HG03565 (cell line): ENCODE results near the gene DEFB121.
"Not testable (repeated sequence)": the region's sequence is repeated elsewhere in the genome, so short reads cannot be mapped to it uniquely, and the experiment has no call there.

ENCODE experiments used
- ATAC-seq: cut with Tn5 transposase; IDR thresholded peaks from one replicate; pipeline ENCODE4 v1.9.1; 2021; ENCODE audit warnings: mild to moderate bottlenecking, moderate library complexity; ENCODE audit not compliant: unreplicated experiment

The DEFB121 gene

GRCh38 chr20:31364272-31364671 lies 41.7 kb downstream of the DEFB121 start:
- not testable (repeated sequence) for ATAC-seq

GRCh38 chr20:31363295-31363694 lies 42.7 kb downstream of the DEFB121 start:
- no peak for ATAC-seq

- no peak for ATAC-seq
Observed at GRCh38 chr20:31355981-31356380, 50.0 kb downstream of the DEFB121 start.
